Astrocyte of the spinal cord (primary cell): ENCODE data around the gene FMO3.

Experiments
- DNase-seq: peaks from one replicate; pipeline ENCODE4 v3.0.0; 2011; ENCODE audit warnings: low read depth, low spot score
- H3K4me3 ChIP-seq: 2 replicates; pipeline ENCODE4 v1.5.1; 2011; ENCODE audit warnings: low read depth, mild to moderate bottlenecking, low read length, moderate library complexity
- in situ Hi-C: cut with HindIII; loops from 2 replicates; pipeline ENCODE4 v1.10.0; 2017; ENCODE audit warnings: low sequenced_read_pairs
- TF ChIP-seq, protein P1 (sequence below): IDR thresholded peaks from 2 replicates; pipeline ENCODE4 v1.5.1; 2012; ENCODE audit warnings: low read depth, mild to moderate bottlenecking, low read length, inconsistent platforms

The FMO3 gene

DNA sequence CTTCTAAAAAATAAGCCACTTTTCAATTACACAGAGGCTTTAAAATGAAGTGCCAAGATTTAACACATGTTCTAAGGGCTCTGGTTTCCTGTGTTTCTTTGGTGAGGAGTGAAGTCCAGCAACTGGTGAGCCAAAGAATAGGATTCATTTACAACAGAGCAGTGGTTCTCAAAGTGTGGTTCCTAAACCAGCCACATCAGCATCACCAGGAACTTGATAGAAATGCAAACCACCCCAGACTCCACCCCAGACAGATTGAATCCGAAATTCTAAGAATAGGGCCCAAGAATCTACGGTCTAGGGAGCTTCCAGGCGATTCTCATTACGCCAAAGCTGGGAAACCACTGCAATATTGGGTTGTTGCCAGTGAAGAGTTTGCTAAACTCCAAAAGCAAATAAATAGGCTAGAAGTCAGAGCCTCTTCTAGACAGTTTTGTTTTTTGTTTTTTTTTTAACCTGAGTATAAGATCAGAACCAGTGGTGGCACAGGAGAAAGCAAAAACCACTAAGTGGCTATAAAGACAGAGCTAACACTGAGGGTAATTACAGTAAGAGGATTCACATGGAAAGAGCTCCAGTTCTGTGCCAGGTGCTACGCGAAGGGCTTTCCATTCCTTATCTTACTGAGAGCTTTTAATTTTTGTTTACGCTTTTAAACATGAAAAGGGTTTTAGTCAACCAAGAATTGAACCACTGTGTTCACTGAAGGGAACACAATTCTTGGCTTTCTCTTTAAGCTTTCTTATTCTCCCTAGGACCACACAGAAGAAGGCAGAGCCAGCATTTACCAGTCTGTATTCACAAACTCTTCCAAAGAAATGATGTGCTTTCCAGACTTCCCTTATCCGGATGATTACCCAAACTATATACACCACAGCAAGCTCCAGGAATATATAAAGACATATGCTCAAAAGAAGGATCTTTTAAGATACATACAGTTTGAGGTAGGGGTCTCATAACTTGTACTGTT lies 52.0 kb downstream of the FMO3 start:
- TF ChIP-seq, protein P1, sequence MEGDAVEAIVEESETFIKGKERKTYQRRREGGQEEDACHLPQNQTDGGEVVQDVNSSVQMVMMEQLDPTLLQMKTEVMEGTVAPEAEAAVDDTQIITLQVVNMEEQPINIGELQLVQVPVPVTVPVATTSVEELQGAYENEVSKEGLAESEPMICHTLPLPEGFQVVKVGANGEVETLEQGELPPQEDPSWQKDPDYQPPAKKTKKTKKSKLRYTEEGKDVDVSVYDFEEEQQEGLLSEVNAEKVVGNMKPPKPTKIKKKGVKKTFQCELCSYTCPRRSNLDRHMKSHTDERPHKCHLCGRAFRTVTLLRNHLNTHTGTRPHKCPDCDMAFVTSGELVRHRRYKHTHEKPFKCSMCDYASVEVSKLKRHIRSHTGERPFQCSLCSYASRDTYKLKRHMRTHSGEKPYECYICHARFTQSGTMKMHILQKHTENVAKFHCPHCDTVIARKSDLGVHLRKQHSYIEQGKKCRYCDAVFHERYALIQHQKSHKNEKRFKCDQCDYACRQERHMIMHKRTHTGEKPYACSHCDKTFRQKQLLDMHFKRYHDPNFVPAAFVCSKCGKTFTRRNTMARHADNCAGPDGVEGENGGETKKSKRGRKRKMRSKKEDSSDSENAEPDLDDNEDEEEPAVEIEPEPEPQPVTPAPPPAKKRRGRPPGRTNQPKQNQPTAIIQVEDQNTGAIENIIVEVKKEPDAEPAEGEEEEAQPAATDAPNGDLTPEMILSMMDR, result no peak
- DNase-seq, result peak; percentile 86
- H3K4me3 ChIP-seq, result no peak overlapping the region
- in situ Hi-C loops, result no loop called here

DNA sequence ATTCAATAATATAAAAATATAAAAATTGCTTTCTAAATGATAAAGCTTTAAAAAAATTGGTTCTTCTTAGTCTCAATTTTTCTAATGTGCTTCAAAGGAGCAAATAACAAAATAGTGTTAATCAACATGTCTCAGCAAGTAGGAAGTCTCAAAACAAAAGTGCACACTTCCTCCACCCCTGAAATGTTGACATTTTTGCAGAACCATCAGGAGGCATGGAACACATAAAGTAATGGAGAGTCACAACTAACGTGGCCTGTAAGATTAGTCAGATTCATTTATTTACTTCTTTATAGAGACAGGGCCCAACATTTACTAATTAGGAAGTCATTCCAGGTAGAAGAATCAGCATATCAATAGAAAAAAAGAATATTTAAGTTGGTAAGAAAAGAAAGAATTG lies 59.5 kb downstream of the FMO3 start:
- TF ChIP-seq, protein P1, result no peak
- no peak overlapping the region for H3K4me3 ChIP-seq
- in situ Hi-C loops, result no loop called here
- no peak for DNase-seq

DNA sequence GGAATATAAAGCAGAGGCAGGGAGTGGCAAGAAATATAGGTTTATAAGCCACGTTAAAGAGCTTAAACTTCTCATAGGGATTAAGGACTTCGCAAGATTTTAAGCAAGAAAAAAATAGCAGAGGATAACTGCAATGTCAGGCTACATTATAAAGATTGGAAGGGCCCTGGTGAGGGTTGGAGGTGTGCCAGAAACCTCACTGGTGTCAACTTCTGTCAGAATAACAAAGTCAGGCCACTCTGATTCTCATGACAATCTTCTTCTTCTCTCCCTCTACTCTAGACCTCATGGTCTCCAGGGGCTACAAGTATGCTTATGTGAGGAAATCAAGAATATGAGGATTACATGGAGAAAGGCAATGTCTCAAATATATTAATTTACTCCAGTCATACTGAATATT lies 61.8 kb downstream of the FMO3 start:
- DNase-seq, result no peak
- TF ChIP-seq, protein P1, result no peak
- in situ Hi-C loops, result no loop called here
- no peak overlapping the region for H3K4me3 ChIP-seq

DNA sequence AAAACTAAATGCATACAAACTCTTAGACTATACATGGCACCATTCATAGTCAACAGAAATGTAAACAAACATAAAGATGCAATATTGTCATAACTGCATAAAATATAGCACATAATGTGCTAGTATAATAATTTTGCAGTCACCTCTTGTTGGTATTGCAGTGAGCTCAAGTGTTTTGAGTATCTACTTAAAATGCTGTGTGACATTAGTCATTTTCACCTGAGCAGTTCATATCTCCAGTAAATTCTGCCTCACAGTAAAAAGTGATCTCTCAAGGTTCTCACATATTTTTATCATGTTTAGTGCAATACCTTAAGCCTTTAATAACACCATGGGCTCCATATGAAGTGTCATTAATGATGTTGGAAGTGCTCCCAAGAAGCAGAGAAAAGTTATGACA lies 64.8 kb downstream of the FMO3 start:
- no peak for DNase-seq
- TF ChIP-seq, protein P1, result no peak
- in situ Hi-C loops, result no loop called here
- H3K4me3 ChIP-seq, result no peak overlapping the region

DNA sequence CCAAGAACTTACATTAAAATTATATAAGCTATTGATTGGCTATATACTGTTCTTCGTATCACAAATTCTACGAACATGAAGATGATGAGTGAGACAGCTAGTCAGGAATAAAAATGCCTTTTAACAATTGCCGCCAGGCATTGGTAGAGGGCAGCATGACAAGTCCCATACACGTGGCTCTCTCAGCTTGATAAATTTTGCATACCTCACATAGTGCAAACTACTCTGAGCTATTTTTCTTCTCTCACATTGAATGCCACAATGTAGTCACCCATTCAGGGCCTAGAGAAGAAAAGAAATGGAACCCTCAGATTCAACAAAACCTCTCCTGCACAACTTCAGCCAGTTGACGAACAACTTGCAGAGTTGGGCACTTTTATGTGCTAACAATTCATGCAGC lies 67.4 kb downstream of the FMO3 start:
- in situ Hi-C loops, result no loop called here
- no peak overlapping the region for H3K4me3 ChIP-seq
- no peak for DNase-seq
- TF ChIP-seq, protein P1, result no peak

DNA sequence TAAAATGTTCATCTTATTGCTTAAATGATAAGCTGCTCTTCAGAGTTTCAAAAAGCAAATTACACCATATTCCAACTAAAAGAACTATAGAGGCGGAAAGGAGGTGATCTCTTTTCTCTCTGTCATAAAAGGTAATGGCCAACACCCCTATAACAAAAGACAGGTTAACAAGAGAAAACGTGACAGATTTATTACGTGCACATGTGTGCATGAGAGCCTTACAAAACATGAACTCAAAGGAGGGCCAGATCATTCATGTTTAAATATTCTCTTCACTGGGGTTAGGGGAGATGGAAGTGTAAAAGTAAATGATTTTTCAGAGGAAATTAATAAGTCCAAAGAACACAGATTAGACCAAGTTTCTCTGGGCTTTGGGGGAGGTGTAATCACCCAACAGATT lies 67.8 kb downstream of the FMO3 start:
- no peak overlapping the region for H3K4me3 ChIP-seq
- DNase-seq, result no peak
- TF ChIP-seq, protein P1, result no peak
- in situ Hi-C loops, result no loop called here
